DMS 273 (cell line): ENCODE measurements around the gene SYT7.
A peak's percentile ranks its signal among the peaks of the same experiment; 100 is the strongest.

Experiments used
- DNase-seq: peaks from one replicate; lab custom pipeline; 2025; ENCODE audit not compliant: unreplicated experiment; lab: John Stamatoyannopoulos, UW

SYT7 gene

GRCh38 chr11:61539006-61539405 lies 41.9 kb downstream of the SYT7 start:
- no peak for DNase-seq

- DNase-seq: no peak
These were observed 42.3 kb downstream of the SYT7 start for GRCh38 chr11:61538636-61538961.

GRCh38 chr11:61537326-61537725 lies 43.5 kb downstream of the SYT7 start:
- DNase-seq: no peak

- DNase-seq: no peak
These were observed 44.1 kb downstream of the SYT7 start for GRCh38 chr11:61536676-61537270.

GRCh38 chr11:61535998-61536675 lies 44.7 kb downstream of the SYT7 start:
- no peak for DNase-seq

GRCh38 chr11:61534933-61535839 lies 45.7 kb downstream of the SYT7 start:
- no peak for DNase-seq

GRCh38 chr11:61534025-61534932 lies 46.6 kb downstream of the SYT7 start:
- DNase-seq: no peak

- DNase-seq: no peak
These were observed 47.5 kb downstream of the SYT7 start for GRCh38 chr11:61533401-61533800.

- DNase-seq: no peak
These were observed 47.9 kb downstream of the SYT7 start for GRCh38 chr11:61533039-61533375.

- DNase-seq: peak; percentile 75
These were observed 48.5 kb downstream of the SYT7 start for GRCh38 chr11:61532134-61533038.

- DNase-seq: peak; percentile 69
These were observed 49.8 kb downstream of the SYT7 start for GRCh38 chr11:61531044-61531443.

GRCh38 chr11:61529537-61530225 lies 51.2 kb downstream of the SYT7 start:
- DNase-seq: no peak

- no peak for DNase-seq
These were observed 52.8 kb downstream of the SYT7 start for GRCh38 chr11:61528114-61528513.

- DNase-seq: peak; percentile 65
These were observed 53.7 kb downstream of the SYT7 start for GRCh38 chr11:61526956-61527731.

- DNase-seq: no peak
These were observed 54.6 kb downstream of the SYT7 start for GRCh38 chr11:61526229-61526628.

GRCh38 chr11:61524963-61525587 lies 55.8 kb downstream of the SYT7 start:
- DNase-seq: no peak

GRCh38 chr11:61524446-61524845 lies 56.4 kb downstream of the SYT7 start:
- DNase-seq: no peak

GRCh38 chr11:61522881-61523280 lies 58.0 kb downstream of the SYT7 start:
- DNase-seq: no peak
